Sigmoid colon (tissue), 7 donors: ENCODE measurements around the gene ENDOV. TPM values are rescaled to one million over a fixed set of nuclear protein-coding genes. Genes with fewer than 3 reads are reported as not detected.

Experiments
- DNase-seq: peaks from one replicate; pipeline ENCODE4 v3.0.0-alpha.2; 2019
- H3K27ac ChIP-seq, 4 donors: fragments of 200-600 bp; sonication (generic); one replicate each; pipeline ENCODE4 v1.5.1; 2016 to 2019; ENCODE audit warnings: mild to moderate bottlenecking in 1 of 4
- H3K27me3 ChIP-seq, 3 donors: fragments of 200-600 bp; sonication (generic); one replicate each; pipeline ENCODE4 v1.5.1; 2019; ENCODE audit warnings: mild to moderate bottlenecking in 1 of 3
- H3K36me3 ChIP-seq, 4 donors: fragments of 200-600 bp; sonication (generic); one replicate each; pipeline ENCODE4 v1.5.1; 2016 to 2019
- H3K4me1 ChIP-seq, 4 donors: fragments of 200-600 bp; sonication (generic); one replicate each; pipeline ENCODE4 v1.5.1; 2017 to 2019
- H3K4me3 ChIP-seq, 4 donors: fragments of 200-600 bp; sonication (generic); one replicate each; pipeline ENCODE4 v1.5.1; 2017 to 2019; ENCODE audit warnings: mild to moderate bottlenecking in 2 of 4, moderate library complexity in 1 of 4
- H3K9me3 ChIP-seq, 4 donors: fragments of 200-600 bp in 3 of 4; sonication (generic) in 3 of 4; one replicate each; pipeline versions ENCODE4 v1.5.1 to v1.6.1; 2013 to 2019
- EP300 ChIP-seq, 4 donors: sonication (generic); formaldehyde crosslinking; IDR thresholded peaks; one replicate each; pipeline ENCODE4 v1.6.1; 2017; ENCODE audit warnings: antibody characterized with exemption in 4 of 4
- POLR2A ChIP-seq, 2 donors: fragments of 450-650 bp; IDR thresholded peaks; one replicate each; pipeline ENCODE4 v1.6.1; 2016; ENCODE audit warnings: antibody characterized with exemption in 2 of 2, mild to moderate bottlenecking in 2 of 2, moderate library complexity in 2 of 2
- POLR2AphosphoS5 ChIP-seq, 4 donors: sonication (generic); formaldehyde crosslinking; IDR thresholded peaks; one replicate each; pipeline ENCODE4 v1.6.1; 2017; ENCODE audit warnings: antibody characterized with exemption in 4 of 4
- WGBS, 2 donors: extraction: QIAGEN DNeasy Blood & Tissue Kit; methylation state at CpG; one replicate each; pipeline ENCODE4 v1.1.7; 2013; 5-methylcytosine and 5-hydroxymethylcytosine counted together
- intact Hi-C: fragments of 100-400 bp; cut with DNase I; formaldehyde crosslinking; loops from one replicate; pipeline ENCODE4 v1.15.1; 2023
- polyA plus RNA-seq, 3 donors: library from polyadenylated mRNA; stranded (reverse); fragments of 200-250 nt; gene quantifications; one replicate each; pipeline ENCODE4 v1.2.3, GENCODE V29; 2013
- total RNA-seq, 4 donors: library from RNA; depleted of rRNA; stranded (reverse); fragments of >200 nt; gene quantifications; one replicate each; pipeline ENCODE4 v1.1.0, GENCODE V29; 2016
- TF ChIP-seq, protein P1 (sequence below), 4 experiments: fragments of 450-650 bp in 3 of 4; fragments of 200-600 bp in 1 of 4; IDR thresholded peaks; one replicate each; pipeline ENCODE4 v1.5.1; 2016 to 2019; ENCODE audit warnings: antibody characterized with exemption in 4 of 4, mild to moderate bottlenecking in 3 of 4, moderate library complexity in 2 of 4
- donor health status: healthy with polysubstance abuse.
- donor health status: Bipolar disorder and iron deficiency.
- donor health status: healthy.

ENDOV gene
- total and polyA plus RNA-seq, 7 donors, result 9.5 to 23.5 (median 17.4) TPM

DNA sequence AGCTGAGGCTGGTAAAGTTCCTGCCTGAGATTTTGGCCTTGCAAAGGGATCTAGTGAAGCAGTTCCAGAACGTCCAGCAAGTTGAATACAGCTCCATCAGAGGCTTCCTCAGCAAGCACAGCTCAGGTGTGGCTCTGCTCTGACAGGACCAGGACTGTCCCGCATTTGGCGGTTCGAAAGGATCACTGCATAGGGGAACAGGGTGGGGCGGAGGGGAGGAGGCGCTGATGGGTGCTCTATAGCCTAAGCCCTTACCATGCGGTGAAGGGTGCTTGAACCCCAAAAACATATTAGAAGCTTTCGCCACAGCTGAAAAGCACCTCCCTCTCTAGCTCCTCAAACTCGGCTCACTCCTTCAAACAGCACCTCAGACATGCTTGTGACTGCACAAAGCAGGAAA lies 29.9 kb upstream of the ENDOV start:
- intact Hi-C loops, result no loop called here
- H3K4me3 ChIP-seq, result no peak overlapping the region
- no peaks in the 10 kb centered on the region for H3K9me3 ChIP-seq
- no peak overlapping the region for H3K27ac ChIP-seq
- TF ChIP-seq POLR2A (IDR thresholded peaks at IDR 0.05), result no peak
- TF ChIP-seq, protein P1, sequence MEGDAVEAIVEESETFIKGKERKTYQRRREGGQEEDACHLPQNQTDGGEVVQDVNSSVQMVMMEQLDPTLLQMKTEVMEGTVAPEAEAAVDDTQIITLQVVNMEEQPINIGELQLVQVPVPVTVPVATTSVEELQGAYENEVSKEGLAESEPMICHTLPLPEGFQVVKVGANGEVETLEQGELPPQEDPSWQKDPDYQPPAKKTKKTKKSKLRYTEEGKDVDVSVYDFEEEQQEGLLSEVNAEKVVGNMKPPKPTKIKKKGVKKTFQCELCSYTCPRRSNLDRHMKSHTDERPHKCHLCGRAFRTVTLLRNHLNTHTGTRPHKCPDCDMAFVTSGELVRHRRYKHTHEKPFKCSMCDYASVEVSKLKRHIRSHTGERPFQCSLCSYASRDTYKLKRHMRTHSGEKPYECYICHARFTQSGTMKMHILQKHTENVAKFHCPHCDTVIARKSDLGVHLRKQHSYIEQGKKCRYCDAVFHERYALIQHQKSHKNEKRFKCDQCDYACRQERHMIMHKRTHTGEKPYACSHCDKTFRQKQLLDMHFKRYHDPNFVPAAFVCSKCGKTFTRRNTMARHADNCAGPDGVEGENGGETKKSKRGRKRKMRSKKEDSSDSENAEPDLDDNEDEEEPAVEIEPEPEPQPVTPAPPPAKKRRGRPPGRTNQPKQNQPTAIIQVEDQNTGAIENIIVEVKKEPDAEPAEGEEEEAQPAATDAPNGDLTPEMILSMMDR (IDR thresholded peaks at IDR 0.05), result no peak
- no peak for TF ChIP-seq EP300 (IDR thresholded peaks at IDR 0.05)
- no peak for TF ChIP-seq POLR2AphosphoS5 (IDR thresholded peaks at IDR 0.05)
- peak; percentile 39 for DNase-seq
- WGBS, 2 donors, result 92 to 93% methylated on average over 9 of the region's 9 CpGs
- H3K4me1 ChIP-seq, result no peaks in the 10 kb centered on the region
- no peaks in the 10 kb centered on the region for H3K27me3 ChIP-seq
- H3K36me3 ChIP-seq, result peaks cover 35 to 100% (median 79%) of the 10 kb centered on the region in 4 donors

DNA sequence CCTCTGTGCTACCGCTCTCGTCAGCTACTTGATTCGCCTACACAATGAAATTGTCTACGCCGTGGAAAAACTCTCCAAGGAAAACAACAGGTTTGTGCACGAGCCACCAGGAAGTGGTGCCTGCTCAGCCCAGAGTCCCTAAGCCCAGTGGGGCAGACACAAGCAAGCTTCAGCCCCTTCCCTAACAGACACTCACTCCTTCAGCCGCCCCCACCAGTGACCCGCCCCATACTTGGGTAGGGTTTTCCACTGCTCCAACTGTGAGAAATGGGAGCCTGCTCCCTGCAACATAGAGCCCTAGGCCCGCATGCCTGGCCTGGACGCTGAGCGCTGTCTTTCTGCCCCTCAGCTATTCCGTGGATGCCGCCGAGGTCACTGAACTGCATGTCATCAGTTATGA lies 28.6 kb upstream of the ENDOV start:
- DNase-seq, result peak; percentile 50
- intact Hi-C loops, result no loop called here
- H3K4me1 ChIP-seq, result no peaks in the 10 kb centered on the region

DNA sequence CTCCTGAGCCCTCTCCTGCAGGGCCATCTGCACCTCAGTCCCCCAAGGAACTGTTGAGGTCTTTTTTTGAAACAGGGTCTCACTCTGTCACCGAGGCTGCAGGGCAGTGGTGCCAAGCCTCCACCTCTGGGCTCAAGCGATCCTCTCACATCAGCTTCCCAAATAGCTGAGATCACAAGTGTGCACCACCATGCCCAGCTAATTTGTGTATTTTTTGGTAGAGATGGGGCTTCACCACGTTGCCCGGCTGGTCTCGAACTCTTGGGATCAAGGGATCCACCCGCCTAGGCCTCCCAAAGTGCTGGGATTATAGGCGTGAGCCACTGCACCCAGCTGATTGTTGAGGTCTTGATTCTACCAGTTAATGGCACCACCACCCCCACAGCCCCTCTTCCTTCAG lies 27.9 kb upstream of the ENDOV start:
- DNase-seq, result no peak
- Histone ChIP-seq H3K9me3 (no peaks in the 10 kb centered on the region), H3K36me3 (peaks cover 31 to 100% (median 69%) of the 10 kb centered on the region in 4 donors), H3K27ac (no peak overlapping the region), H3K27me3 (no peaks in the 10 kb centered on the region), H3K4me3 (no peak overlapping the region), H3K4me1 (no peaks in the 10 kb centered on the region)
- WGBS, 2 donors, result 94% methylated on average over 7 of the region's 7 CpGs
- TF ChIP-seq POLR2AphosphoS5 (IDR thresholded peaks at IDR 0.05) (no peak), EP300 (IDR thresholded peaks at IDR 0.05) (no peak), POLR2A (IDR thresholded peaks at IDR 0.05) (no peak)
- TF ChIP-seq, protein P1 (IDR thresholded peaks at IDR 0.05), result no peak
- intact Hi-C loops, result no loop called here

More for the DNA sequence above, 28.6 kb upstream of the ENDOV start:
- H3K4me3 ChIP-seq, result no peak overlapping the region
- TF ChIP-seq, protein P1 (IDR thresholded peaks at IDR 0.05), result no peak
- no peak for TF ChIP-seq EP300 (IDR thresholded peaks at IDR 0.05)
- no peak for TF ChIP-seq POLR2AphosphoS5 (IDR thresholded peaks at IDR 0.05)
- no peak for TF ChIP-seq POLR2A (IDR thresholded peaks at IDR 0.05)
- peaks cover 36 to 100% (median 74%) of the 10 kb centered on the region in 4 donors for H3K36me3 ChIP-seq
- 95 to 97% methylated on average over 14 of the region's 14 CpGs for WGBS, 2 donors
- no peaks in the 10 kb centered on the region for H3K27me3 ChIP-seq
- no peak overlapping the region for H3K27ac ChIP-seq
- no peaks in the 10 kb centered on the region for H3K9me3 ChIP-seq

DNA sequence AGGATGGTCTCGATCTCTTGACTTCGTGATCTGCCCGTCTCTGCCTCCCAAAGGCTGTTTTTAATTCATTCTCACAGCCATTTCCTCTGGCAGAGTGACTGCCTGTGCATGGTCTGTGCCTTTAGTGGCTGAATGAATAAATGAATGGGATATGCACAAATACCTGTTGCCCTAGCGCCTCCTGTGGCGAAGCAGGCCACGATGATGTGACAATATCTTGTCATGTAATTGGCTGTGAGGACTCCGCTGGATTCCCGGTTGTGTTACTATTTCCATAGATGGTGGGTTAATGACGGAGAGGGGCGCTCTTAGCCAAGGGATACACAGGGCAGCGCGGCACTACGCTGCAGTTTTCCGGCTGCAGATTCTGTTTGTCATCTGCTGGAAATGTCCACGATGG lies 26.8 kb upstream of the ENDOV start:
- Histone ChIP-seq H3K9me3 (no peaks in the 10 kb centered on the region), H3K27ac (no peak overlapping the region), H3K4me3 (no peak overlapping the region), H3K36me3 (peaks cover 31 to 100% (median 75%) of the 10 kb centered on the region in 4 donors), H3K27me3 (no peaks in the 10 kb centered on the region), H3K4me1 (no peaks in the 10 kb centered on the region)
- 92 to 97% methylated on average over 15 of the region's 15 CpGs for WGBS, 2 donors
- TF ChIP-seq, protein P1 (IDR thresholded peaks at IDR 0.05), result no peak
- no peak for DNase-seq
- intact Hi-C loops, result no loop called here

DNA sequence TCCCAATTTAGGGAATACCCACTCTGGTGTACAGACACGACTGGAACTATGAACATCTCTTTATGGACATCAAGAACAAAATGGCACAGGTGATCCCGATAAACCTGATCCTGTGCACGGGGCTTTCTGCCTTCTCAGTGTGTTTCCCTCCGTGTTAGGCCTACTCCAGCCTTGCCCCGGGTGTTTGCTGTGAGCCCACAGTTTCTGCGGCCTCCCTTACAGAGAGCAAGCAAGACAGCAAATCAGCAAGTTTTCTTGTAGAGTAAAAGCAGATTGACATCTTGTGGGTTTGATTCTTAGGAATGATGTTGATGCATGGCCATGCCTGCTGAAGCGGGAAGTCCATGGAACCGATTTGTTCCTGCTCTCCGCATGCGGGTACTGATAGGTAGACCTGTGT lies 26.4 kb upstream of the ENDOV start:
- TF ChIP-seq POLR2AphosphoS5 (IDR thresholded peaks at IDR 0.05), result no peak
- TF ChIP-seq, protein P1 (IDR thresholded peaks at IDR 0.05), result no peak
- no peak for TF ChIP-seq EP300 (IDR thresholded peaks at IDR 0.05)
- TF ChIP-seq POLR2A (IDR thresholded peaks at IDR 0.05), result no peak
- Histone ChIP-seq H3K36me3 (peaks cover 31 to 100% (median 77%) of the 10 kb centered on the region in 4 donors), H3K9me3 (no peaks in the 10 kb centered on the region), H3K27ac (no peak overlapping the region), H3K4me1 (no peaks in the 10 kb centered on the region), H3K27me3 (no peaks in the 10 kb centered on the region), H3K4me3 (no peak overlapping the region)
- DNase-seq, result no peak
- WGBS, 2 donors, result 96 to 97% methylated on average over 10 of the region's 10 CpGs
- intact Hi-C loops, result no loop called here
